Measurements from ENCODE around the gene GPX8.

GPX8 gene

DNA sequence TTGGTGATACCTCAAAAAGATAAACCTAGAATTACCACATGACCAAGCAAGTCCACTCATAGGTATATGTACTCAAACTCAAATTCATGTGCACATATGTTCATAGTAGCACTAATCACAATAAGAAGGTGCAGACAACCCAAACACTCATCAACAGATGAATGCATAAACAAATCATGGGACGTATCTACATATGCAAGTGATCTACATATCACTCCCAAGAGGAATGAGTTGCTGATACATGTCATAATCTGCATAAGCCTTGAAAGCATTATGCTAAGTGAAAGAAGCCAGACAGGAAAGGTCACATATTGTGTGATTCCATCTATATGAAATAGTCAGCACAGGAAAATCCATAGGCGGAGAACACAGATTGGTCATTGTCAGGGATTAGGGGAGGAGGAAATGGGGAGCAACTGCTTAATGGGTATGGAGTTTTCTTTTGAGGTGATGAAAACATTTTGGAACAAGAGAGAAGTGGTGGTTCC is 10.6 kb upstream of the GPX8 start:
- no peak overlapping the region for H3K4me3 ChIP-seq (ENCODE audit: low read depth, low read length)
- TF ChIP-seq, protein P1, sequence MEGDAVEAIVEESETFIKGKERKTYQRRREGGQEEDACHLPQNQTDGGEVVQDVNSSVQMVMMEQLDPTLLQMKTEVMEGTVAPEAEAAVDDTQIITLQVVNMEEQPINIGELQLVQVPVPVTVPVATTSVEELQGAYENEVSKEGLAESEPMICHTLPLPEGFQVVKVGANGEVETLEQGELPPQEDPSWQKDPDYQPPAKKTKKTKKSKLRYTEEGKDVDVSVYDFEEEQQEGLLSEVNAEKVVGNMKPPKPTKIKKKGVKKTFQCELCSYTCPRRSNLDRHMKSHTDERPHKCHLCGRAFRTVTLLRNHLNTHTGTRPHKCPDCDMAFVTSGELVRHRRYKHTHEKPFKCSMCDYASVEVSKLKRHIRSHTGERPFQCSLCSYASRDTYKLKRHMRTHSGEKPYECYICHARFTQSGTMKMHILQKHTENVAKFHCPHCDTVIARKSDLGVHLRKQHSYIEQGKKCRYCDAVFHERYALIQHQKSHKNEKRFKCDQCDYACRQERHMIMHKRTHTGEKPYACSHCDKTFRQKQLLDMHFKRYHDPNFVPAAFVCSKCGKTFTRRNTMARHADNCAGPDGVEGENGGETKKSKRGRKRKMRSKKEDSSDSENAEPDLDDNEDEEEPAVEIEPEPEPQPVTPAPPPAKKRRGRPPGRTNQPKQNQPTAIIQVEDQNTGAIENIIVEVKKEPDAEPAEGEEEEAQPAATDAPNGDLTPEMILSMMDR (IDR thresholded peaks at IDR 0.05; ENCODE audit: borderline replicate concordance, insufficient read depth, low read depth, low read length) = no peak

DNA sequence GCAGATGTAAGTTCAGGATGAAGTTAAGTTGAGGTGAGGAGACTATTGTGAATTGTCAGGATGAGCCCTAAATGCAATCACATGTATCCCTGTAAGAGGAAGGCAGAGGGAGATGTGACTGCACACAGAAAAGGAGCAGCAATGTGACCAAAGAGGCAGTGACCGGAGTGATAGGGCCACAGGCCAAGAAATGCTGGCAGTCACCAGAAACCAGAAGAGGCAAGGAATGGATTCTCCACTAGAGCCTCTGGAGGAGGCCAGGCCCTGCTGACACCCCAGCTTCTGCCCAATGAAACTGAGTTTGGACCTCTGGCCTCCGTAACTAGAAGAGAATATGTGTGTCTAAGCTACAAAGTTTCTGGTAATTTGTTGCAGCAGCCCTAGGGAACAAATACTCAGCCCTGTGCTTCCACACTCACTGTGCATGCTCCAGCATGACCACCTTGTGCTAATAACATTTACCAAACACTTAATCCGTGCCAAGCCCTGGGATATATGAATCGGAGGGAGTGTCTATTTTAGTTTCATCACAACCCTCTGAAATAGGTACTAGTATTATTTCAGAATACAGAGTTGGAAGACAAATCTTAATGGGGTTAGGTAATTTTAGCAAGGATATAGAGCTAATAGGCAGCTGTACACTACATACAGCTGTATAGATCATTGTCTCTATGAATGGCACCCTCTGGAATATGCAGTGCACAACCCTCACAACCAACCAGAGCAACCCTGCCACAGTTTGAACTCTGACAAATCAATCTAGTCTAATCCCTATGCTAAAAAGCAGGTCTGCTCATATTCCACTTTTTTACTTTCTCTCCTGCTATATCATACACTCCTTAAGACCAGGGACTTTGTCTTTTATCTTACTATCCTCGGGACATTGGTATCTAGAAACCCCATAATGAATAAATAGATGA is 7.8 kb upstream of the GPX8 start:
- no peak overlapping the region for H3K4me3 ChIP-seq (ENCODE audit: low read depth, low read length)
- TF ChIP-seq, protein P1 (IDR thresholded peaks at IDR 0.05; ENCODE audit: borderline replicate concordance, insufficient read depth, low read depth, low read length) = no peak

DNA sequence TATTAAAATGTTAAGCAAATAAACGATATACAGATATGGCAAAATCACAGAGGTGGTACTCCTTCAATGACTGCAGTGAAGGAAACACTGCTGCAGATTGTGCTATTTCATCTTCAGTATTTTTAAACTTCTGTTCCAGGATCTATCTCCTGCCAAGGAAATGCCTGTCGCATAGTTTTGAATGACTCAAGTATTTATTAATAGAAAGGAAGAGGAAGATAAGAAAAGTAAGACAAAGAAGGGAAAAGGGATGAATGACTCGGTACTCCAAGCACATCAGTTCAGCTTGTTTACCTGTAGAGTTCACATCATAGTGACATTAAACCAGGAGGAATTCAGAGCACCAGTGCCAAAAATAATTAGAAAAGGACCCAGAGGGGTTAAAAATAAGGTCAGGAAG is 5.1 kb upstream of the GPX8 start:
- H3K4me3 ChIP-seq (ENCODE audit: low read depth, low read length) = no peak overlapping the region
- TF ChIP-seq, protein P1 (IDR thresholded peaks at IDR 0.05; ENCODE audit: borderline replicate concordance, insufficient read depth, low read depth, low read length) = no peak

DNA sequence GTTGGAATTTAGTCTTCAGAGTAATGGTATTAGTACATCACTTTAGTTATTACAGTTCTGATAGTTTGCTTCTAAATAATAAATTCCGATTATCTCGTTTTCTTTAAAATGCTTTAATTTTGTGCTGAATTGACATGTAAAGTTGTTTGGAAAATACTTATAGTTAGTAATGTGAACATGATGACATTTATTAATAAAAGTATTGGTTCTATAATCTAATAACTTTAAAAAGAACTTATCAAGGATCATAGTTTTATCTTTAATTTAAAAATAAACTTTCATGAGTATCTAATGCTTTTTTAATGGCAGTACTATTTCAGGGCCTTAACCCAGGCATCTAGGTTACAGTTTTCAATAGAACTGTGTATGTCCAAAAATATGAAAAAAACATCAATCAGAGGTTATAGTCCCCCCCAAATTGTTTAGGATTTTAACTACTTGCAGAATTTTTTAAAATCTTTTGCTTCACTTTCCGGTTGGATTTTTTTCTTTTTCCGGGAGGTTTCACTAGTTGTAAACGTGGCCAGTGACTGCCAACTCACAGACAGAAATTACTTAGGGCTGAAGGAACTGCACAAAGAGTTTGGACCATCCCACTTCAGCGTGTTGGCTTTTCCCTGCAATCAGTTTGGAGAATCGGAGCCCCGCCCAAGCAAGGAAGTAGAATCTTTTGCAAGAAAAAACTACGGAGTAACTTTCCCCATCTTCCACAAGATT is 680 bp downstream of the GPX8 start:
- H3K4me3 ChIP-seq (ENCODE audit: low read depth, low read length) = no peak overlapping the region
- TF ChIP-seq, protein P1 (IDR thresholded peaks at IDR 0.05; ENCODE audit: borderline replicate concordance, insufficient read depth, low read depth, low read length) = no peak

DNA sequence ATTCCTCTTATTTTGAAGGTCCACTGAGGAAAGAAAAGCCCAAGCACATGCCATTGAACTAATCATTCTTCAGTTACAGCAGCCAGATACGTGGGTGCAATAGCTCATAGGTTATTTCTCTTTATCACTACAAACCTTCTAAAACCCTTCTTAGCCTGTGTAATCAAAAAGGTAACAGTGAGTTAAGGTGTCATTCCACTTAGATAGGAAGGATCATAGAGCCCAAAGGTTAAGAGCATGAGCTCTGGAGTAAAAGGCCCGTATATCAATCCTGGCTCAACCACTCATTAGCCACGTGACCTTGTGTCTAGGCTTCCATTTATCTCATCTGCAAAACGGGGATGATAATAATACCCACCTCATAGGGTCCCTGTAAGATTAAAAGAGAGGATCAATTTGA is 2.7 kb downstream of the GPX8 start:
- H3K4me3 ChIP-seq (ENCODE audit: low read depth, low read length) = no peak overlapping the region
- TF ChIP-seq, protein P1 (IDR thresholded peaks at IDR 0.05; ENCODE audit: borderline replicate concordance, insufficient read depth, low read depth, low read length) = no peak

DNA sequence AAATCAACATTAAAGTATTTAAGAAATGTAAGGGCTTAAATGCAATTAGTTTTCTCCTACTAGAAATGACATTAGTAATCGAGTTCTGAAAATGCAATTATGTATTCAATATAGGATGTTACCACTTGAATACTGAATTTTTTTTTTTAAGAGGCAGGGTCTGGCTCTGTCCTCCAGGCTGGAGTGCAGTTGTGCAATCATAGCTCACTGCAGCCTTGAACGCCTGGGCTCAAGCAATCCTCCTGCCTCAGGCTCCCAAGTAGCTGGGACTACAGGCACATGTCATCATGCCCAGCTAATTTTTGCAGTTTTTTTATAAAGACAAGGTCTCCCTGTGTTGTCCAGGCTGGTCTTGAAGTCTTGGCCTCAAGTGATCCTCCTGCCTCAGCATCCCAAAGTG is 11.5 kb downstream of the GPX8 start:
- TF ChIP-seq, protein P1 (IDR thresholded peaks at IDR 0.05; ENCODE audit: borderline replicate concordance, insufficient read depth, low read depth, low read length) = no peak
- H3K4me3 ChIP-seq (ENCODE audit: low read depth, low read length) = no peak overlapping the region

Measured in GM12875 (cell line).